ENCODE results near the gene RAX. TPM values are rescaled to one million over a fixed set of nuclear protein-coding genes. Genes with fewer than 3 reads are reported as not detected.

Gene RAX
- total RNA-seq, 1 experiment from 2014 or later = 0.94 TPM

GRCh38 chr18:59293317-59293716, 20.1 kb upstream of the RAX start (continued):
- no peak for TF ChIP-seq AFF4 (CRISPR knock-in tag; IDR thresholded peaks at IDR 0.05; ENCODE audit: borderline replicate concordance)
- no peak for TF ChIP-seq TEAD1 (CRISPR knock-in tag; IDR thresholded peaks at IDR 0.05)
- no peak for TF ChIP-seq MLX (CRISPR knock-in tag; IDR thresholded peaks at IDR 0.05)
- TF ChIP-seq MYBL2 (CRISPR knock-in tag; IDR thresholded peaks at IDR 0.05) = no peak
- no peak for TF ChIP-seq SOX15 (CRISPR knock-in tag; IDR thresholded peaks at IDR 0.05)

GRCh38 chr18:59286341-59286740, 13.1 kb upstream of the RAX start:
- ATAC-seq (no peak), DNase-seq (ENCODE audit: low spot score) (no peak)
- Mint-ChIP-seq H3K4me1 (0 out of 2 replicates have a peak, but pooled peaks cover 3% of the 10 kb centered on the region), H3K27me3 (ENCODE audit: low read depth) (peaks cover 62% of the 10 kb centered on the region), H3K36me3 (no peaks in the 10 kb centered on the region), H3K4me3 (no peak overlapping the region), H3K27ac (no peak overlapping the region), H3K9me3 (no peaks in the 10 kb centered on the region)
- CTCF ChIA-PET = interaction anchor here (0.5 to 2.0 kb wide), 3 partner anchors 22 to 411 kb away, joined by 3 to 7 read pairs (median 6); partner anchors contain the start of gene CCBE1
- POLR2A ChIA-PET = no interaction called here
- no peak for TF ChIP-seq MAX (CRISPR knock-in tag; IDR thresholded peaks at IDR 0.05)
- TF ChIP-seq ZNF281 (CRISPR knock-in tag; IDR thresholded peaks at IDR 0.05) = no peak
- TF ChIP-seq ZNF423 (CRISPR knock-in tag; IDR thresholded peaks at IDR 0.05) = no peak
- no peak for TF ChIP-seq STAT6 (CRISPR knock-in tag; conservative IDR thresholded peaks at IDR 0.05; ENCODE audit: low read depth)
- TF ChIP-seq ZNF512 (CRISPR knock-in tag; IDR thresholded peaks at IDR 0.05; ENCODE audit: borderline replicate concordance) = no peak
- TF ChIP-seq CREM (CRISPR knock-in tag; IDR thresholded peaks at IDR 0.05) = no peak
- no peak for TF ChIP-seq USF2 (CRISPR knock-in tag; IDR thresholded peaks at IDR 0.05)
- no peak for TF ChIP-seq NR1H2 (CRISPR knock-in tag; IDR thresholded peaks at IDR 0.05)
- no peak for TF ChIP-seq ATF6 (CRISPR knock-in tag; IDR thresholded peaks at IDR 0.05)
- no peak for TF ChIP-seq HMGXB4 (CRISPR knock-in tag; IDR thresholded peaks at IDR 0.05)
- TF ChIP-seq CDX4 (CRISPR knock-in tag; IDR thresholded peaks at IDR 0.05; ENCODE audit: borderline replicate concordance) = no peak
